ENCODE results near the gene ZNF664. TPM values are rescaled to one million over a fixed set of nuclear protein-coding genes. Genes with fewer than 3 reads are reported as not detected.

The ZNF664 gene
- total and polyA plus RNA-seq, 9 of the 15 experiments (the other 6 are each of a cell fraction or from before 2014, with no cell fraction given): 3.3 to 101 (median 63.6) TPM

DNA sequence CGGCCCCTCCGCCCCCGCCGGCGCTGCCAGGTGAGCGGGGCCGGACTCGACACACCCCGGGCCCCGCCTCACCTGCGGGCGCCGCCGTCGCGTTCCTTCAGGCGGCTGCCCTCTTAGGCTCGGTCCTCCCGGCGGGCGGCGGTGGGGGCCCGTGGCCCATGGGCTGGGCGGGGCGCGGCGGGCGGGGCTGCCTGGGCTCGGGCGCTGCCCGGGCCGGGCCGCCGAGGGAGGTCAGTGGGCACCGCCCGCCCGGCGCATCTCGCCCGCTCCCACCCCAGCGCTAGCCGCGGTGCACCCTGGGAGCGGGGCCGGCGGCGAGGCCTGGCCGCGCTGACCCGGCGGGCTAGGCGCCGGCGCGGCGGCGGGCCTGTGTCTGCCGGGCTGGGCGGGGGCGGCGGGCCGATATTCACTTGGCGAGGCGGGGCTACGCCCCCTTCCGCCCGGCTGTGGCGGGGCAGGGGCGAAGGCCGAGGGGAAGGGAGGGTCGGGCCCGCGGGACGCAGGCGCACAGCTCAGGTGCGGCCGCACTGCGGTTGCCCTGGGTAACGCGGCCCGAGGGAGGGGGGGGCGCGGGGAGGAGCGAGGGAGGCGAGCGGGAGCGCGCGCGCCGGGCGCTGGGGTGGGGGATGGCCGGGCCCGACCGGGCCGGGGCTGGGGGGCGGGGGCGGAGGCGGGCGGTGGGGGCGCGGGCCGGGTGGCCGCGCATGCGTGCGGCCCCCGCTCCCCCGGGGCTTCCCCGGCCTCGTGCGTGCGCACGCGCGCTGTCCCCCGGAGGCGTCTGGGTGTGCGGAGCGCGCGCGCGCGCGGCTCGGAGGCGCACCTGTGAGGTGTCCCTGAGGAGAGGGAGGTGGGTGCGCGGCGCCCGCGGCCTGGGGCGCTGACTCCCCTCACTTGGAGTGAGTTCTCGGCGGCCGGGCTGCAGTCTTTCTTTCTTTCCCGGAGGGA, at the start of gene ZNF664, which contains the start of gene CCDC92 (continued):
- TF ChIP-seq, protein P1, sequence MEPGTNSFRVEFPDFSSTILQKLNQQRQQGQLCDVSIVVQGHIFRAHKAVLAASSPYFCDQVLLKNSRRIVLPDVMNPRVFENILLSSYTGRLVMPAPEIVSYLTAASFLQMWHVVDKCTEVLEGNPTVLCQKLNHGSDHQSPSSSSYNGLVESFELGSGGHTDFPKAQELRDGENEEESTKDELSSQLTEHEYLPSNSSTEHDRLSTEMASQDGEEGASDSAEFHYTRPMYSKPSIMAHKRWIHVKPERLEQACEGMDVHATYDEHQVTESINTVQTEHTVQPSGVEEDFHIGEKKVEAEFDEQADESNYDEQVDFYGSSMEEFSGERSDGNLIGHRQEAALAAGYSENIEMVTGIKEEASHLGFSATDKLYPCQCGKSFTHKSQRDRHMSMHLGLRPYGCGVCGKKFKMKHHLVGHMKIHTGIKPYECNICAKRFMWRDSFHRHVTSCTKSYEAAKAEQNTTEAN (CRISPR knock-in tag; IDR thresholded peaks at IDR 0.05): no peak
- TF ChIP-seq BMI1 (IDR thresholded peaks at IDR 0.05; ENCODE audit: low read length) (0 out of 2 replicates have a peak, but pooled peaks have one; percentile 66), ZNF512 (tag; IDR thresholded peaks at IDR 0.05) (no peak), ZNF639 (CRISPR knock-in tag; conservative IDR thresholded peaks at IDR 0.05 in 1 of 2, IDR thresholded peaks at IDR 0.05 in 1 of 2) (peak in 1 of 2 experiments; percentile 96; a peak in 2 of 4 replicates), ZNF3 (CRISPR knock-in tag; IDR thresholded peaks at IDR 0.05) (no peak), PCBP1 (IDR thresholded peaks at IDR 0.05; ENCODE audit: low read depth, low read length, poor library complexity, severe bottlenecking) (no peak), MIER1 (IDR thresholded peaks at IDR 0.05; ENCODE audit: low read depth) (no peak), RERE (CRISPR knock-in tag; IDR thresholded peaks at IDR 0.05; ENCODE audit: borderline replicate concordance) (no peak)
- TF ChIP-seq, protein P2, sequence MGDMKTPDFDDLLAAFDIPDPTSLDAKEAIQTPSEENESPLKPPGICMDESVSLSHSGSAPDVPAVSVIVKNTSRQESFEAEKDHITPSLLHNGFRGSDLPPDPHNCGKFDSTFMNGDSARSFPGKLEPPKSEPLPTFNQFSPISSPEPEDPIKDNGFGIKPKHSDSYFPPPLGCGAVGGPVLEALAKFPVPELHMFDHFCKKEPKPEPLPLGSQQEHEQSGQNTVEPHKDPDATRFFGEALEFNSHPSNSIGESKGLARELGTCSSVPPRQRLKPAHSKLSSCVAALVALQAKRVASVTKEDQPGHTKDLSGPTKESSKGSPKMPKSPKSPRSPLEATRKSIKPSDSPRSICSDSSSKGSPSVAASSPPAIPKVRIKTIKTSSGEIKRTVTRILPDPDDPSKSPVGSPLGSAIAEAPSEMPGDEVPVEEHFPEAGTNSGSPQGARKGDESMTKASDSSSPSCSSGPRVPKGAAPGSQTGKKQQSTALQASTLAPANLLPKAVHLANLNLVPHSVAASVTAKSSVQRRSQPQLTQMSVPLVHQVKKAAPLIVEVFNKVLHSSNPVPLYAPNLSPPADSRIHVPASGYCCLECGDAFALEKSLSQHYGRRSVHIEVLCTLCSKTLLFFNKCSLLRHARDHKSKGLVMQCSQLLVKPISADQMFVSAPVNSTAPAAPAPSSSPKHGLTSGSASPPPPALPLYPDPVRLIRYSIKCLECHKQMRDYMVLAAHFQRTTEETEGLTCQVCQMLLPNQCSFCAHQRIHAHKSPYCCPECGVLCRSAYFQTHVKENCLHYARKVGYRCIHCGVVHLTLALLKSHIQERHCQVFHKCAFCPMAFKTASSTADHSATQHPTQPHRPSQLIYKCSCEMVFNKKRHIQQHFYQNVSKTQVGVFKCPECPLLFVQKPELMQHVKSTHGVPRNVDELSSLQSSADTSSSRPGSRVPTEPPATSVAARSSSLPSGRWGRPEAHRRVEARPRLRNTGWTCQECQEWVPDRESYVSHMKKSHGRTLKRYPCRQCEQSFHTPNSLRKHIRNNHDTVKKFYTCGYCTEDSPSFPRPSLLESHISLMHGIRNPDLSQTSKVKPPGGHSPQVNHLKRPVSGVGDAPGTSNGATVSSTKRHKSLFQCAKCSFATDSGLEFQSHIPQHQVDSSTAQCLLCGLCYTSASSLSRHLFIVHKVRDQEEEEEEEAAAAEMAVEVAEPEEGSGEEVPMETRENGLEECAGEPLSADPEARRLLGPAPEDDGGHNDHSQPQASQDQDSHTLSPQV (IDR thresholded peaks at IDR 0.05): no peak
